Measurements from ENCODE around the gene MRPL38.

MRPL38 gene

GRCh38 chr17:75849724-75850123 is 55.0 kb downstream of the MRPL38 start:
- no peak for DNase-seq

DNA sequence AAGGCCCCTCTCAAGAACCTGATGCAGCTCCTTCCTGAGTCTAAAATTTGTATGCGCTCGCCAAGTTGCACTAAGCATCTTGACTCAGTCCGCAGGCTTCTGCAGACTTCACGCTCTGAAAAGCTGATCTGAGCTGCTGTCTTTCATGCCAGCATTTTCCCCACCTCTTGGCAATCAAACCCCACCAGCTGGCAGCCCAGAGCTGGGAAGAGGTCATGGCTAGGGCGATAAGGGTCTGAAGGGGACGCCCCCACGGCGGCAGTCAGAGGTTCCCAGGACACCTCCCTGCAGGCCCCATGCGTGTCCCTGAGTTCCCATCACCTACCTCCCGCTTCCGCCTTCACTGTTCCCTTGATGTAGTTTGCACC is 55.4 kb downstream of the MRPL38 start:
- no peak for DNase-seq

Measured in NCI-H526 treated with DMSO at 0.1 percent for 48 hours (cell line).